CD4-positive, CD25-positive, alpha-beta regulatory T cell (primary cell): ENCODE measurements around the gene TMEM140. TPM values are rescaled to one million over a fixed set of nuclear protein-coding genes. Genes with fewer than 3 reads are reported as not detected.

Experiments
- ATAC-seq, 2 donors: fragments of 150-1000 bp; cut with Tn5 transposase; one replicate each; pipeline ENCODE4 v1.10.0; 2021; ENCODE audit warnings: low read depth in 2 of 2, moderate number of reproducible peaks in 2 of 2, moderate library complexity in 1 of 2
- DNase-seq, 3 donors: peaks; one replicate each; pipeline versions ENCODE4 v3.0.0 to v3.0.0-alpha.2; 2012 to 2022; ENCODE audit warnings: mixed read lengths in 1 of 3
- H3K27ac ChIP-seq: one replicate; pipeline ENCODE4 v1.7.0; 2013; ENCODE audit warnings: mild to moderate bottlenecking, low read length; ENCODE audit not compliant: insufficient read depth, poor library complexity, severe bottlenecking
- H3K27me3 ChIP-seq: one replicate; pipeline ENCODE4 v1.7.0; 2013; ENCODE audit warnings: low read length; ENCODE audit not compliant: control insufficient read depth, insufficient read depth
- H3K36me3 ChIP-seq: one replicate; pipeline ENCODE4 v1.7.0; 2013; ENCODE audit warnings: mild to moderate bottlenecking, low read length, moderate library complexity; ENCODE audit not compliant: control insufficient read depth, insufficient read depth
- H3K4me1 ChIP-seq: 2 replicates; pipeline ENCODE4 v1.7.0; 2013; ENCODE audit warnings: mild to moderate bottlenecking, low read length; ENCODE audit not compliant: insufficient read depth, control insufficient read depth, poor library complexity, severe bottlenecking
- H3K4me3 ChIP-seq: one replicate; pipeline ENCODE4 v1.7.0; 2013; ENCODE audit warnings: low read depth, mild to moderate bottlenecking, low read length, moderate library complexity
- H3K9me3 ChIP-seq, 2 experiments: 1 replicate in 1 of 2; 2 replicates in 1 of 2; pipeline ENCODE4 v1.7.0; 2013; ENCODE audit warnings: low read length in 2 of 2, mild to moderate bottlenecking in 1 of 2, moderate library complexity in 1 of 2; ENCODE audit not compliant: control insufficient read depth in 2 of 2
- H3K27ac Mint-ChIP-seq, 3 donors: one replicate each; pipeline ENCODE4 v1.8.0; 2020 to 2022; ENCODE audit warnings: mild to moderate bottlenecking in 3 of 3, mixed read lengths in 3 of 3, moderate library complexity in 2 of 3
- H3K27me3 Mint-ChIP-seq: one replicate; pipeline ENCODE4 v1.8.0; 2022; ENCODE audit warnings: mild to moderate bottlenecking, mixed read lengths
- H3K36me3 Mint-ChIP-seq: one replicate; pipeline ENCODE4 v1.8.0; 2020; ENCODE audit warnings: mixed read lengths
- H3K4me1 Mint-ChIP-seq, 4 donors: one replicate each; pipeline ENCODE4 v1.8.0; 2020 to 2022; ENCODE audit warnings: mixed read lengths in 4 of 4, mild to moderate bottlenecking in 1 of 4
- H3K4me3 Mint-ChIP-seq, 4 donors: one replicate each; pipeline ENCODE4 v1.8.0; 2020 to 2022; ENCODE audit warnings: mild to moderate bottlenecking in 4 of 4, mixed read lengths in 4 of 4, moderate library complexity in 3 of 4
- H3K9me3 Mint-ChIP-seq, 7 donors: one replicate each; pipeline ENCODE4 v1.8.0; 2020 to 2022; ENCODE audit warnings: mixed read lengths in 7 of 7, mild to moderate bottlenecking in 3 of 7, moderate library complexity in 2 of 7
- polyA plus RNA-seq, 4 donors: library from polyadenylated mRNA; unstranded; fragments of 300-500 nt; fragmentation: Illumina TruSeq; gene quantifications; one replicate each; pipeline ENCODE4 v1.2.3, GENCODE V29; 2021
- total RNA-seq: library from RNA; stranded (reverse); gene quantifications from one replicate; pipeline ENCODE4 v1.2.3, GENCODE V29; 2022

TMEM140 gene
- total and polyA plus RNA-seq, 5 donors from 2014 or later, result 18.9 to 44.7 (median 36.6) TPM

- no peak for ATAC-seq
- Mint-ChIP-seq H3K36me3 (peaks cover 23% of the 10 kb centered on the region), H3K27ac (peak overlapping the region in 1 of 3 donors; percentile 37), H3K27me3 (no peaks in the 10 kb centered on the region), H3K9me3 (no peaks in the 10 kb centered on the region), H3K4me3 (peak overlapping the region in 3 of 4 donors; percentile 26 to 94 (median 73)), H3K4me1 (peaks cover 29 to 67% (median 39%) of the 10 kb centered on the region in 4 donors)
- Histone ChIP-seq H3K4me1 (peaks cover 16% of the 10 kb centered on the region), H3K4me3 (no peak overlapping the region), H3K27ac (no peak overlapping the region), H3K27me3 (no peaks in the 10 kb centered on the region), H3K9me3 (no peaks in the 10 kb centered on the region), H3K36me3 (peaks cover 25% of the 10 kb centered on the region)
- DNase-seq, result no peak
Observed at GRCh38 chr7:135206941-135207391, 59.1 kb downstream of the TMEM140 start.

GRCh38 chr7:135207406-135208101 lies 59.7 kb downstream of the TMEM140 start:
- peak overlapping the region in 2 of 3 donors; percentile 24 to 37 for H3K27ac Mint-ChIP-seq
- H3K4me1 ChIP-seq, result peaks cover 16% of the 10 kb centered on the region
- no peaks in the 10 kb centered on the region for H3K27me3 Mint-ChIP-seq
- H3K27ac ChIP-seq, result no peak overlapping the region
- H3K9me3 Mint-ChIP-seq, result no peaks in the 10 kb centered on the region
- peak overlapping the region; percentile 26 to 94 (median 52) for H3K4me3 Mint-ChIP-seq
- H3K4me1 Mint-ChIP-seq, result peaks cover 26 to 62% (median 38%) of the 10 kb centered on the region in 4 donors
- peaks cover 19% of the 10 kb centered on the region for H3K36me3 Mint-ChIP-seq
- H3K9me3 ChIP-seq, result no peaks in the 10 kb centered on the region
- peaks cover 24% of the 10 kb centered on the region for H3K36me3 ChIP-seq
- ATAC-seq, result no peak
- no peak for DNase-seq
- H3K27me3 ChIP-seq, result no peaks in the 10 kb centered on the region
- no peak overlapping the region for H3K4me3 ChIP-seq

GRCh38 chr7:135208102-135208793 lies 60.4 kb downstream of the TMEM140 start:
- DNase-seq (no peak), ATAC-seq (no peak)
- H3K27me3 Mint-ChIP-seq, result no peaks in the 10 kb centered on the region
- no peak overlapping the region for H3K27ac ChIP-seq
- H3K9me3 ChIP-seq, result no peaks in the 10 kb centered on the region
- no peak overlapping the region for H3K4me3 ChIP-seq
- peak overlapping the region in 3 of 4 donors; percentile 16 to 94 (median 53) for H3K4me3 Mint-ChIP-seq
- H3K4me1 ChIP-seq, result peaks cover 14% of the 10 kb centered on the region
- peaks cover 21% of the 10 kb centered on the region for H3K36me3 ChIP-seq
- H3K4me1 Mint-ChIP-seq, result peaks cover 26 to 57% (median 36%) of the 10 kb centered on the region in 4 donors
- H3K27me3 ChIP-seq, result no peaks in the 10 kb centered on the region
- H3K9me3 Mint-ChIP-seq, result no peaks in the 10 kb centered on the region
- H3K27ac Mint-ChIP-seq, result peak overlapping the region in 1 of 3 donors; percentile 24
- H3K36me3 Mint-ChIP-seq, result peaks cover 19% of the 10 kb centered on the region

GRCh38 chr7:135209225-135209834 lies 61.5 kb downstream of the TMEM140 start:
- no peak overlapping the region for H3K27ac Mint-ChIP-seq
- H3K9me3 Mint-ChIP-seq, result no peaks in the 10 kb centered on the region

GRCh38 chr7:135210888-135211178 lies 63.0 kb downstream of the TMEM140 start:
- peaks cover 0 to 2% (median 0%) of the 10 kb centered on the region in 7 donors for H3K9me3 Mint-ChIP-seq
- DNase-seq (peak in 1 of 3 donors; percentile 50), ATAC-seq (peak in 1 of 2 donors; percentile 0)
- Histone ChIP-seq H3K36me3 (peaks cover 3% of the 10 kb centered on the region), H3K4me3 (peak overlapping the region; percentile 94), H3K27ac (peak overlapping the region; percentile 80), H3K27me3 (no peaks in the 10 kb centered on the region), H3K9me3 (no peaks in the 10 kb centered on the region), H3K4me1 (peaks cover 14% of the 10 kb centered on the region)
- H3K27ac Mint-ChIP-seq, result peak overlapping the region in 2 of 3 donors; percentile 96
- peaks cover 5% of the 10 kb centered on the region for H3K36me3 Mint-ChIP-seq
- peaks cover 22 to 48% (median 30%) of the 10 kb centered on the region in 4 donors for H3K4me1 Mint-ChIP-seq
- H3K4me3 Mint-ChIP-seq, result peak overlapping the region; percentile 94 to 98 (median 96)
- H3K27me3 Mint-ChIP-seq, result peaks cover 6% of the 10 kb centered on the region

More at GRCh38 chr7:135209225-135209834, 61.5 kb downstream of the TMEM140 start:
- ATAC-seq (no peak), DNase-seq (no peak)
- H3K36me3 Mint-ChIP-seq, result peaks cover 10% of the 10 kb centered on the region
- peaks cover 22 to 51% (median 33%) of the 10 kb centered on the region in 4 donors for H3K4me1 Mint-ChIP-seq
- Histone ChIP-seq H3K27ac (no peak overlapping the region), H3K9me3 (no peaks in the 10 kb centered on the region), H3K36me3 (peaks cover 14% of the 10 kb centered on the region), H3K27me3 (no peaks in the 10 kb centered on the region), H3K4me3 (no peak overlapping the region), H3K4me1 (peaks cover 14% of the 10 kb centered on the region)
- H3K4me3 Mint-ChIP-seq, result peak overlapping the region in 3 of 4 donors; percentile 43 to 96 (median 94)
- H3K27me3 Mint-ChIP-seq, result peaks cover 5% of the 10 kb centered on the region

- no peaks in the 10 kb centered on the region for H3K36me3 ChIP-seq
- DNase-seq, result peak; percentile 88 to 95 (median 94)
- H3K27me3 Mint-ChIP-seq, result peaks cover 6% of the 10 kb centered on the region
- H3K27ac ChIP-seq, result peak within 1 kb of the TSS; percentile 80
- H3K27me3 ChIP-seq, result no peaks in the 10 kb centered on the region
- H3K36me3 Mint-ChIP-seq, result peaks cover 5% of the 10 kb centered on the region
- peaks cover 0 to 2% (median 0%) of the 10 kb centered on the region in 7 donors for H3K9me3 Mint-ChIP-seq
- peak within 1 kb of the TSS; percentile 95 to 96 (median 96) for H3K27ac Mint-ChIP-seq
- H3K4me1 ChIP-seq, result peaks cover 14% of the 10 kb centered on the region
- H3K4me3 Mint-ChIP-seq, result peak within 1 kb of the TSS; percentile 94 to 98 (median 96)
- no peaks in the 10 kb centered on the region for H3K9me3 ChIP-seq
- peak within 1 kb of the TSS; percentile 94 for H3K4me3 ChIP-seq
- peak; percentile 93 for ATAC-seq
- peaks cover 18 to 45% (median 29%) of the 10 kb centered on the region in 4 donors for H3K4me1 Mint-ChIP-seq
Observed at GRCh38 chr7:135211179-135211945, 63.5 kb downstream of the TMEM140 start, which contains the start of gene WDR91. Gene WDR91, minus strand, starts transcription at chr7:135211526. Its CDS starts 24 bp downstream, at chr7:135211502.
